Measurements from ENCODE around the gene KCNB1.

KCNB1 gene

DNA sequence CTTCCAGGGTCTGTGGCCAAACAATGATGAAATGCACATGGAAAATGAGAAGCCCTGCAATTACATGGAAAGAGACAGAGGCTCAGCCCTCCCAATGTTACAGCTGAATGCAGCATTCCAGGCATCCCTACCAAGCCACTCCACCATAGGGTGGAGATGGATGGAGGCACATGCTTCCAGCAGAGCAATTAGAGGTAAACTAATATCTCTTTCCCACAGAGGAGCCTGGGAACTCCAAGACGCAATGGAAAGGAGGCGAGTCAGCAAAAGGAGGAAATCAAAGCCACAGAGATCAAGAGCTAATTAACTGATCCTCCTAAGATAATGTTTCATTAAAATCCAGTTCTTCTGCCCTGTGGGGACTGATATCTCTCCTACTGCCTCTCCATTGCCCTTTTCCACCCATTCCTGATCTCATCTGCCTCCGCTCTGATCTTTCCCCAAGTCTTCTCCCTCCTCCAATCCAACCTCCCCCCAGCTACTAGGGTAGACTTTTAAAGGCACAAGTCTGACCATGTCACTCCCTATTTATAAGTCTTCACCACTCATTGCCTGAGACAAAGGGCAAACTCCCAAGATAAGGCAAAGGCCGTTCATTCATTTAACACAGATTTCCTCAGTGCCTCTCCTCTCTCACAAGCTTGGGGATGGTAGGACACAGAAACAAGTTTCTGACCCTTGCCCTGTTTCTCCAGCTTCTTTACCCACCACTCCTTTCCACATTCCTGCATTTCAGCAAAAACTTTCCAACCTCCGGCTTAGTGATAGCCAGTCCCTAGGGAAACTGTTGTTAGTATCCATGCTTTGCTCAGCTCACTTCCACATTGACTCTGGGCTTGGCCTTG lies 14.3 kb upstream of the KCNB1 start:
- no peak for DNase-seq

DNA sequence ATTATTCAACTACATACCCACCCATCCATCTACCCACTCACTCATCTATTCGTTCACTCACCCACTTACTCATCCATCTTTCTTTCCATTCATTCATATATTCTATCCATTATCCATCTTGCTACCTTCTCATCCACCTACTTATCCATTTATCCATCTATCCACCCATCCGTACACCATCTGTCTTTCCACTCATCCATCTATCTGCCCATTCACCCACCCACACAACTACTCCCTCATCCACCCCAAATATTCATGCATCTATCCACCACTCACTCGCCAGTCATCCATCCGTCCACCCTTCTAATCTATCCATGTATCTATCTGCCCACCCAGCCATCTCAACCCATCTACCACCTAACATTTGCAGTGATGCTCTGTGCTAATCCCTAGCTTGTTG lies 13.6 kb upstream of the KCNB1 start:
- DNase-seq: no peak

DNA sequence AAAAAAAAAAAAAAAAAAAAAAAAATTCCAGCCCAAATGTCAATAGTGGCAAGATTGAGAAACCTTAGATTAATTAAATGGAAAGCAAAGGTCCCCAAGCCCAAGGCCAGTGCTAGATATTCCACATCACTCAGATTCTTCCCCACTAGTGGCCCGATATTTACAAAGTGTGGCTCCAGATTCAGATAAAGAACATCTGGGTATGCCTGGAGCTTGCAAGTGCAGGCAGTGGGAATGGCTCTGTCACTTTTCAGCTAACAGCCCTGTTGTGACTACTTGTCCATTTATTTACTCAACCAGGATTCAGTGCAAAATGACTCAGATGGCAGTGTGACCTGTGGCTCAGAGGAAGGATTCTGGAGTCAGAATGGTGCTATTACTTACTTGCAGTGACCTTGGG lies 8.2 kb upstream of the KCNB1 start:
- DNase-seq: no peak

- no peak for DNase-seq
Observed at GRCh38 chr20:49489688-49490087, 7.2 kb upstream of the KCNB1 start.

DNA sequence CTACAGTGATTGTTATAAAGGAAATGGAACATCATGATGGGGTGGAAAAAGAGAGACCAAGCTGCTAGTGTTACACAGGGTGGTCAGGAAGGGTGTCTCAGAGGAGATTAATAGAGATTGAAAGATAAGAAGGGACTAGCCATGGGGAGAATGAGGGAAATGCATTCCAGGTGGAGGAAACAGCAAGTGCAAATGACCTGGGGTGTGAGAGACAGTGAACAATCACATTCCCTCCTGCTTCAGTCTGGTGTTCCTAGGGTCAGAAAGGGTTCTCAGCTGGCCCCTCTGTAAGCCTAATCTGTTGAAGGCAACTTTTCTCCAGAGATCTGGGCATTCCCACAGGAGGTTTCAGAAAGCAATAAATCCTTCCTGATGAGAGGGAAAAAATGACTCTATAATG lies 3.6 kb upstream of the KCNB1 start:
- DNase-seq: no peak

DNA sequence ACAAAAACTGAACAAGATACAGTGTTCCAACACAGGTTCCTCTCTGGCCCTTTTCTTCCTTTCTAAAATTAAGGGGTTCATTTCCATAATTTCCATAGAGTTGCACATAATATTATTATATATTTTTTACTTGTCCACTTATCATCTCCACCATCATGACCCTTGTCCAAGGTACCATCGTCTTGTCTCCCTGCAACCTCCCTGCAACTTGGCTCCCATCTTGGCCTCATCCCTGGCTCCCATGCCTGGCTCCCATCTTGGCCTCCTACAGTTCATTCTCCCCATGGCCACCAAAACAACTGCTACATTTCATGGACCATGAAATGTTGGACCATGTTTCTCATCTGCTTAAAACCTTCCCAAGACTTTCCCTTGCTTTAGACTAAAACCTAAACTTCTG lies 3.1 kb upstream of the KCNB1 start:
- DNase-seq: no peak

DNA sequence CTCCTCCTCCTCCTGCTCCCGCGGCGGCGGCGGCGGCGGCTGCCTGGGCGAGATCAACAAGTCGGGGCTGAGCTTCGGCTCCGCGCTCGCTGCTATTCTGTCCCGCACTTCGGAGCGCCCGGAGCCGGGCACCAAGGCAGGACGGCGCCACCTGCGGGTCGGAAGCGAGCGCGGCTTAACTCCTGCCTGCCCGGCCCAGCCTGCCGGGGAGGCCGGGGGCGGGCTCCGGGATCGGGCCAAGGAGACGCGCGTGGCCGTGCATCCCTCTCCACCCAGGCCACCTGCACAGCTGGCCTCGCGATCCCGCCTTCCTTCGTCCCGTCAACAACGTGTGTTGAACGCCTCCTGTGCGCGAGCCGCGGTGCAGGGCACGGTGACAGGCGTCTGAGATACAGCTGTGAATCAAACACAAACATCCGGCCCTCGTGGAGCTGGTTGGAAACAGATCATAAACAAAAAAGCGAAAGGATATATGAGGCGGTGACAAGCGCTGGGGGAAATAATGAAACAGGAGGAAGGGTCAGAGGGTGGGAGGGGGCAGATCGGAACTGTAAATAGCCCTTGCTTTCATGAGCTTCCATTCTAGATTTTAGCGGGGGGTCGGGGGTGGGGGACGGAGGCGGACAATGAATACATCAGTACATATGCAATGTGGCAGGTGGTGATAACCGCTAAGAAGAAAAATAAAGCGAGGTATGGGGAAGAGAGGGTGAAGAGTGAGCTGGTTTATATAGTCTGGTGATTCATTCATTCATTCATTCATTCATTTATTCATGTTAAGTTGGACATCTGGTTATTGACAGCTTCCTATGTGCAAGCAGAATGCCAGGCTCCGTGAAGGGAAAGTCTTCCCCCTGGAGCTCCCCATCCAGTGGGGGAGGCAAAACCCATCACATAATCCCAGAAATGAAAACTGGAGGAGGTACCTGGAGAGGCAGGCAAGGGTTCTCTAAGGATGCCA lies 2.0 kb upstream of the KCNB1 start:
- DNase-seq: peak; percentile 24

DNA sequence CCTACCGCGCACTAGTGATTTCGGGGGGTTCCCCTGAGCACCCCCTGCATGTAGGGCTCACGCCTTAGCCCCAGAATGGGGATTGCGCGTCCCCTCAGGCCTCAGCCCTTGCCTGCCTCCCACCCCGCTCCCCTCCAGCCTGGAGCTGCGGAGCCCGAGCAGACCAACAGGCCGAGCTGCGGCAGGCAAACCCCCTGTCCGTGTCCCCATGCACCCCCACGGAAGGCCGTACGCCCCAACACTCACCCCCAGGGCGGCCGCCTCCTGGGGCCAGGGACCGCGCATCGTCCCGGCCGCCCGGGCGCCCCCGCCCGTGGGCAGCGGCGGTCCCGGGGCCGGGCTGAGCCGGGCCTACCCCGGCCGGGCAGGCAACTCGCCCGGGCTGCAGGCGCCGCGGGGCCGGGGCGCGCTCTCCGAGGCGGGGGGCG lies 1.2 kb upstream of the KCNB1 start:
- no peak for DNase-seq

GRCh38 chr20:49483018-49483695 lies 689 bp upstream of the KCNB1 start:
- no peak for DNase-seq

- DNase-seq: no peak
Observed at GRCh38 chr20:49482173-49482572, 295 bp downstream of the KCNB1 start.

GRCh38 chr20:49481116-49481515 lies 1.4 kb downstream of the KCNB1 start:
- DNase-seq: no peak

DNA sequence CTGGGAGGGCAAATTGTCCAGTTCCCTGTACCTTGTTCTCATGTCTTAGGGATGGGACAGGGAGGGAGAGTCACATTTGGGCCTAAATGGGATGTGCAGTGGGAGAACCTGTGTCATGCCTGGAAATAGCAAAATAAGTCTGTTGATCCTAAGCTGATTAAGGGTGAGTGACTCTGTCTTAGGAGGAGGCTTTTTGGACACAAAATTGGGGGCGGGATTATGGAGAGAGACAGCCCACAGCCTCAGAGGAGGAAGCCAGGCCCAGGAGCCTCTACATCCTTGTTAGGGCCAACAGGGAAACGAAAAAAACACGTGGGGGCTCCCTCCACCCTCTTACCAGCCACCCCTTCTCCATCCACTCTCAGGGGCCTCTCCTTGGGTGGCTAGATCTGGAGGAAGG lies 2.2 kb downstream of the KCNB1 start:
- no peak for DNase-seq

DNA sequence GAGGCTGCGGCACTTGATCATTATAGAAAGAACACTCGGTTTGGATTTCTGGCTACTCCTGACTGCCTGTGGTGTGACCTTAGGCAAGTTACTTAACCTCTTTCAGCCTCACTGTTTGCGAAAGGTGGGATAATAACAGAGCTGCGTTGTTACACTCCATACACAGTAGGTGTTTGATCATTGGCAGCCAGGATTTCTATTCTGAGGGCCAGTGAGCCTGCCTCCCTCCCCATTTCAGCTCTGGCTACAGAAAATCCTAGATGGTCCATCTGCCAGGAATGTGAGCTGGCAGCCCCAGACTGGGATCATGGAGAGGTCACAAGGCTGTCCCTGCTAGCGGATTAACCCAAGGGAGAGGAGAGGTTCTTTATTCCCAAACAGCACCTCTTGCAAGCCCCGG lies 2.7 kb downstream of the KCNB1 start:
- no peak for DNase-seq

DNA sequence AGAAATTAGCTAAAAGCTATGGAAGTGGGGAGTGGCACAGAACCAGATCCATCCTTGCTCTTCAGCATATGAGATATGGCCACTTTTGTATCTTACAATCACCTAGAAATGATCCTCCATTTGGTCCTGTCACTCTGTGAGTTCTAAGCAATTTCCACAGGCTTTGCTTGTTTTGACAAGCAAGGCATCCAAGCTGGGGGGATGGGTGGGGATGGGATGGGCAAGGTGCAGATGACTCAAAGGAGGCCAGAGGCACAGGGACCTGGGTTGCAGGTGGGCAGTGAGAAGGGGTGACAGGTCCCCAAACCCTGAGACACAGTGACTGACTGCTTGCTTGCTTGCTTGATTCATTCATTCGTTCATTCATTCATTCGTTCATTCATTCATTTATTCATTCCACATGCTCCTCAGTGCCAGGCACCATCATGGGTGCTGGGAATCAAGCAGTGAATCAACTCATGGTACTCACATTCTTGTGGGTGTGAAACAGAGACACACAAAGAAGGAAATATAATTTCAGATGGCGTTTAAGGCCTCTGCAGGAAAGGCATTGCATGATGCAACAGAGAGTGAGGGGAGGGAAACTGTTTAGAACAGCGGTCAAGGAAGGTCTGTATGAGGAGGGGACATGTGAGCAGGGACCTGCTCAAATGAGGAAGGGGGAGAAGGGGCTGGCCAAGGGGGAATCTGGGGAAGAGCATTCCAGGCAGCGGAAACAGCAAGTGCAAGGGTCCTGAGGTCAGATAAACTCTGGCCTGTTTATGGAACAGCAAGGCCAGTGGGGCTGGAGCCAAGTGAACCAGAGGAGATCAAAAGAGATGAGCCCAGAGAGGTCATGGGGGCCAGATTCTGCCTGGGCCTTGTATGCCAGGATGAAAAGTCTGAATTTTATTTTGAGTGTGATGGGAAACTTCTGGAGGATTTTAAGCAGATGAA lies 3.4 kb downstream of the KCNB1 start:
- no peak for DNase-seq

- DNase-seq: no peak
Observed at GRCh38 chr20:49478266-49478665, 4.2 kb downstream of the KCNB1 start.

DNA sequence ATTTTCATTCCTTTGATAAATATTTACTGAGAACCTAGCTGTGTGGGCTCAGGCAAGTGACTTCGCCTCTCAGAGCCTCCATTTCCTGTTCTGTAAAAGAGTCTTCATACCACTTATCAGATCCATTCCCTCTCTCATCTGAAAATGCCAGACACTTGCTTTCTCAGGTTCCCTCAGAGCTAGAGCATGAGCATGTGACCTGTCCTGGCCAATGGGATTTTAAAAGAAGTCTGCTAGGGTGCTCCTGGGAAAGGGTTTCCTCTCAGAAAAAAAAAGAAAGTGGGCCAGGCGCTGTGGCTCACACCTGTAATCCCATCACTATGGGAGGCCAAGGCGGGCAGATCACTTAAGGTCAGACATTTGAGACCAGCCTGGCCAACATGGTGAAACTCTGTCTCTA lies 5.3 kb downstream of the KCNB1 start:
- no peak for DNase-seq

DNA sequence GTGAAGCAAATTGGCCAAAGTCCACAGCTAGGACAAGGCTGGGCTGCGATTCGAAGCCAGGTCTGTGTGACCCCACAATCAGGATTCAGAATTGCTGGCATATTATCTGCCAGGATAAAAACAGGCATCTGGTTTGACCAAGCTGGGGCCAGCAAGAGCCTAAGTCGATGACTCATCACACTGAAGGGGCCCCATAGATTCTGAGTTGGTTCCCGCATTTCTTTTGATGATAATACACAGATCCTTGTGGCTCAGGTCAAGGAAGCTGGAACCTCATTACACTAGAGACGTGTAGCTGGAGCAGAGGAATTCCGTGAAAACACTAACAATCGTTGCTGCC lies 6.5 kb downstream of the KCNB1 start:
- no peak for DNase-seq

GRCh38 chr20:49475292-49476015 lies 7.0 kb downstream of the KCNB1 start:
- DNase-seq: no peak

GRCh38 chr20:49471397-49471796 lies 11.1 kb downstream of the KCNB1 start:
- no peak for DNase-seq

DNA sequence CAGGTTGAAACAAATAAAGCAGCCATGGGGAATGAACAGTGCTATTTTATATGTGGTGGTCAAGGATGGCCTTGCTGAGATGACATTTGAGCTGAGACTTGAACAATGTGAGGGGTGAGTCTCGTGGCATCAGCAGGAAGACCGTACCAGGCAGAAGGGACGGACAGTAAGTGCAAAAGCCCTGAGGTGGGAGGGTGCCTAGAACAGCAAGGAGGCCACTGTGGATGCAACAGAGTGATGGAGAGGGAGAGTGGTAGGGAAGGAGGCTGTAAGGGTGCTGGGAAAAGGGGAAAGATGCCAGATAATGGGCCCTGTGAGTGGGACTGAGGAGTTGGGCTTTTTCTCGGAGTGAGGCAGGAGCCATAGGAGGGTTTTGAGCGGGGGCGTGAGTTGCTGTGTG lies 11.5 kb downstream of the KCNB1 start:
- no peak for DNase-seq

GRCh38 chr20:49469060-49469459 lies 13.4 kb downstream of the KCNB1 start:
- DNase-seq: no peak

- DNase-seq: no peak
Observed at GRCh38 chr20:49468412-49468811, 14.1 kb downstream of the KCNB1 start.
